ENCODE measurements around the gene GTF3C1. TPM values are rescaled to one million over a fixed set of nuclear protein-coding genes. Genes with fewer than 3 reads are reported as not detected.

GTF3C1 gene
- total and polyA plus RNA-seq, 2 of the 13 experiments (the other 11 are each of a cell fraction or from before 2014, with no cell fraction given): 29.2 to 72.7 TPM

DNA sequence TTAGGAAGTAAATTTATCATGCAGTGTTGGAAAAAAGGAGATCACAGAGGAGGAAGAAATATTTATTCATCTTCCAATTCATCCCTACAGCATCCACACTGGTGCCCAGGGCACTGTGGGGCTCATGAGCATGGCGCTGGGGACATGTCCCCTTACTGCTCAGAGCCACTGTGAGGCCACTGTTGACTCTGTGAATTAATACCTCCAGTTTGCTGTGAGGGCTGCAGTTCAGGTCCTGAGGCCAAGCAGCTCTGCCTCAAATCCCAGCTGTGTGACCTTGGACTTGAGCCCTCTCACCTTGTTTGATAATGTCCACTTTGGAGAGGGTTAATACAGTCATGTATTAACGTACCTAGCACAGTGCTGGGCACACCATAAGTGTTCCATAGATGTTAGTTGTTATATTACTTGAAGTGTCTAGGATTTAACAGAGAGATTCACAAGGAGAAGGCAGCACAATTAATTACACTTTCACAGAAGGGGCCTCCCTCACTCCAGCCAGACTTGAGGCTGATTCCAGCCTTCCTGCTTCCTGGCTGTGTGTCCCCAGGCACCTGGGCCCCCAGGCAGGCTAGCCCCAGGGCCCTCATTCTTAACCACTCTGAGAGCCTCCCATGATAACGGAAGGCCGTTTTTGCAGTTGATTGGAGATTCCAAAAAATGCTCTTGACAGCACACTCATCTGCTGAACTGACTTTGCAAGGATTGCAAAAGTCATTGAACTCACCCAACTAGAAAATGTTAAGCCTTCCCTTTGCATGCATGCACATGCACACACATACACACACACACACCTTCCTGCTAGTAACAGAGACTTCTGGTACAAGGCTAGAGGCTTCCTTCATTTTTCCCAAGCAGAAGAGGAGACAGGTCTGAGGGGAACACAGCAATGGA is 29.6 kb upstream of the GTF3C1 start (continued):
- TF ChIP-seq THAP7 (CRISPR knock-in tag; IDR thresholded peaks at IDR 0.05) (0 out of 2 replicates have a peak, but pooled peaks have one; percentile 47), ZMYM3 (CRISPR knock-in tag; IDR thresholded peaks at IDR 0.05) (peak; percentile 65), EED (CRISPR knock-in tag; IDR thresholded peaks at IDR 0.05) (no peak), HDAC1 (CRISPR knock-in tag; IDR thresholded peaks at IDR 0.05) (peak; percentile 74), STAG1 (CRISPR knock-in tag; IDR thresholded peaks at IDR 0.05) (0 out of 2 replicates have a peak, but pooled peaks have one; percentile 11), ZNF749 (CRISPR knock-in tag; IDR thresholded peaks at IDR 0.05; ENCODE audit: borderline replicate concordance) (no peak), ETV6 (CRISPR knock-in tag; conservative IDR thresholded peaks at IDR 0.05) (0 out of 2 replicates have a peak, but pooled peaks have one; percentile 24)
- TF ChIP-seq, protein P1, sequence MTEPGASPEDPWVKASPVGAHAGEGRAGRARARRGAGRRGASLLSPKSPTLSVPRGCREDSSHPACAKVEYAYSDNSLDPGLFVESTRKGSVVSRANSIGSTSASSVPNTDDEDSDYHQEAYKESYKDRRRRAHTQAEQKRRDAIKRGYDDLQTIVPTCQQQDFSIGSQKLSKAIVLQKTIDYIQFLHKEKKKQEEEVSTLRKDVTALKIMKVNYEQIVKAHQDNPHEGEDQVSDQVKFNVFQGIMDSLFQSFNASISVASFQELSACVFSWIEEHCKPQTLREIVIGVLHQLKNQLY (CRISPR knock-in tag; IDR thresholded peaks at IDR 0.05): peak; percentile 21; the same call in 1 of the 2 replicates

- in situ Hi-C loops (cut with HindIII; ENCODE audit: extremely low pct_ligation_motif_present, low pct_unique_long_range_greater_than_20kb): no loop called here
- ATAC-seq (no peak), FAIRE-seq (no peak), DNase-seq (ENCODE audit: low spot score) (no peak)
- intact Hi-C loops (cut with micrococcal nuclease; ENCODE audit: unreplicated experiment): no loop called here
- H3K4me2 ChIP-seq (ENCODE audit: low read depth, low read length): no peak overlapping the region
- peaks cover 27% of the 10 kb centered on the region for H3K4me1 ChIP-seq (ENCODE audit: insufficient read depth, low read length)
- H2AFZ ChIP-seq (ENCODE audit: low read length): no peak overlapping the region
- no peak overlapping the region for H3K27ac ChIP-seq (ENCODE audit: extremely low read length, insufficient read depth, low read length)
- no peaks in the 10 kb centered on the region for H4K20me1 ChIP-seq (ENCODE audit: insufficient read depth, low read length)
- no peak overlapping the region for H3K9ac ChIP-seq (ENCODE audit: insufficient read depth, low read depth, low read length)
- TF ChIP-seq, protein P2, sequence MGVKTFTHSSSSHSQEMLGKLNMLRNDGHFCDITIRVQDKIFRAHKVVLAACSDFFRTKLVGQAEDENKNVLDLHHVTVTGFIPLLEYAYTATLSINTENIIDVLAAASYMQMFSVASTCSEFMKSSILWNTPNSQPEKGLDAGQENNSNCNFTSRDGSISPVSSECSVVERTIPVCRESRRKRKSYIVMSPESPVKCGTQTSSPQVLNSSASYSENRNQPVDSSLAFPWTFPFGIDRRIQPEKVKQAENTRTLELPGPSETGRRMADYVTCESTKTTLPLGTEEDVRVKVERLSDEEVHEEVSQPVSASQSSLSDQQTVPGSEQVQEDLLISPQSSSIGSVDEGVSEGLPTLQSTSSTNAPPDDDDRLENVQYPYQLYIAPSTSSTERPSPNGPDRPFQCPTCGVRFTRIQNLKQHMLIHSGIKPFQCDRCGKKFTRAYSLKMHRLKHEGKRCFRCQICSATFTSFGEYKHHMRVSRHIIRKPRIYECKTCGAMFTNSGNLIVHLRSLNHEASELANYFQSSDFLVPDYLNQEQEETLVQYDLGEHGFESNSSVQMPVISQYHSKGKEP (CRISPR knock-in tag; IDR thresholded peaks at IDR 0.05): no peak
- H3K79me2 ChIP-seq (ENCODE audit: insufficient read depth, low read length): no peaks in the 10 kb centered on the region
- no peak overlapping the region for H3K4me3 ChIP-seq (replicated peaks in 1 of 3; ENCODE audit: insufficient read depth in 1 of 3, low read depth in 2 of 3, low read length in 3 of 3)
- no peaks in the 10 kb centered on the region for H3K27me3 ChIP-seq (ENCODE audit: control insufficient read depth in 1 of 2, insufficient read depth in 2 of 2, low read length in 2 of 2)
- BruUV-seq (replicated peaks): no TSS peak
- H3K36me3 ChIP-seq (replicated peaks in 1 of 2; ENCODE audit: control insufficient read depth in 1 of 2, insufficient read depth in 2 of 2, low read length in 2 of 2): no peaks in the 10 kb centered on the region; a peak in 1 of 5 replicates
- 70% methylated on average over 5 of the region's 5 CpGs for WGBS (ENCODE audit: low lambda C conversion rate)
- POLR2A ChIA-PET: no interaction called here
- no peaks in the 10 kb centered on the region for H3K9me3 ChIP-seq (ENCODE audit: low read length)
- CTCF ChIA-PET (ENCODE audit: low intra/inter-chr PET ratio, low total read pairs): no interaction called here
Measured at GRCh38 chr16:27576729-27577128, 27.0 kb upstream of the GTF3C1 start.

All from HepG2 (cell line).